SK-N-SH (cell line): ENCODE measurements around the gene CSN2. TPM values are rescaled to one million over a fixed set of nuclear protein-coding genes. Genes with fewer than 3 reads are reported as not detected.

Source experiments
- CTCF ChIA-PET: fragments of 300-600, 350-600 bp; formaldehyde crosslinking; extraction: SDS; loops from one replicate; lab custom pipeline; 2021; lab: Yijun Ruan, JAX
- POLR2A ChIA-PET: fragments of 350-600 bp; sonication (Branson Sonifier 250); formaldehyde crosslinking; extraction: SDS; loops from one replicate; lab custom pipeline; 2020; ENCODE audit warnings: antibody characterized with exemption, inconsistent platforms; lab: Yijun Ruan, JAX
- DNase-seq: peaks from one replicate; pipeline ENCODE4 v3.0.0; 2012
- H2AFZ ChIP-seq: fragments of 200-600 bp; sonication (generic); 2 replicates; pipeline ENCODE4 v1.8.1; 2016; ENCODE audit warnings: antibody characterized with exemption, mild to moderate bottlenecking, low read depth
- H3F3A ChIP-seq: fragments of 200-600 bp; sonication (generic); replicated peaks from 2 replicates; pipeline ENCODE3; 2016; ENCODE audit warnings: antibody characterized with exemption, mild to moderate bottlenecking; ENCODE audit not compliant: insufficient read depth
- H3K27ac ChIP-seq, 2 experiments: fragments of 200-500 bp in 1 of 2; fragments of 200-600 bp in 1 of 2; sonication (Bioruptor generic) in 1 of 2; sonication (generic), shearing (Covaris generic) in 1 of 2; 2 replicates each; pipeline versions ENCODE4 v1.5.1 to v1.6.1; 2014 to 2016; ENCODE audit warnings: low read depth in 2 of 2, inconsistent platforms in 1 of 2, low read length in 1 of 2, mild to moderate bottlenecking in 1 of 2, mixed read lengths in 1 of 2
- H3K27me3 ChIP-seq: fragments of 200-600 bp; sonication (generic), shearing (Covaris generic); 2 replicates; pipeline ENCODE4 v1.6.1; 2016; ENCODE audit warnings: mixed run types; ENCODE audit not compliant: insufficient read depth
- H3K36me3 ChIP-seq, 2 experiments: fragments of 200-500 bp in 1 of 2; fragments of 200-600 bp in 1 of 2; sonication (Bioruptor generic) in 1 of 2; sonication (generic) in 1 of 2; replicated peaks in 1 of 2; 2 replicates each; pipeline versions ENCODE3 to v1.5.1; 2014 to 2016; ENCODE audit warnings: low read length in 1 of 2, mild to moderate bottlenecking in 1 of 2; ENCODE audit not compliant: insufficient read depth in 2 of 2, control insufficient read depth in 1 of 2
- H3K4me1 ChIP-seq, 2 experiments: fragments of 200-500 bp in 1 of 2; fragments of 200-600 bp in 1 of 2; sonication (Bioruptor generic) in 1 of 2; sonication (generic), shearing (Covaris generic) in 1 of 2; 2 replicates each; pipeline versions ENCODE4 v1.5.1 to v1.6.1; 2014 to 2016; ENCODE audit warnings: low read depth in 1 of 2, low read length in 1 of 2, mixed run types in 1 of 2; ENCODE audit not compliant: insufficient read depth in 2 of 2, control insufficient read depth in 1 of 2
- H3K4me2 ChIP-seq: fragments of 200-600 bp; sonication (generic), shearing (Covaris generic); 2 replicates; pipeline ENCODE4 v1.6.1; 2017; ENCODE audit warnings: mixed run types
- H3K4me3 ChIP-seq, 2 experiments: fragments of 200-500 bp in 1 of 2; fragments of 200-600 bp in 1 of 2; sonication (Bioruptor generic) in 1 of 2; sonication (generic), shearing (Covaris generic) in 1 of 2; 2 replicates each; pipeline versions ENCODE4 v1.5.1 to v1.8.1; 2014 to 2016; ENCODE audit warnings: low read depth in 2 of 2, inconsistent platforms in 1 of 2, low read length in 1 of 2, mild to moderate bottlenecking in 1 of 2, mixed read lengths in 1 of 2, moderate library complexity in 1 of 2
- H3K79me2 ChIP-seq: fragments of 200-600 bp; sonication (generic); 2 replicates; pipeline ENCODE4 v1.8.1; 2017; ENCODE audit warnings: mild to moderate bottlenecking; ENCODE audit not compliant: insufficient read depth
- H3K9ac ChIP-seq: fragments of 200-600 bp; sonication (generic); 2 replicates; pipeline ENCODE4 v1.6.1; 2017; ENCODE audit warnings: mixed run types
- H3K9me2 ChIP-seq: fragments of 200-600 bp; sonication (generic); 2 replicates; pipeline ENCODE4 v1.6.1; 2017; ENCODE audit warnings: mixed run types
- H3K9me3 ChIP-seq: fragments of 200-600 bp; sonication (generic); 2 replicates; pipeline ENCODE4 v1.6.1; 2017; ENCODE audit warnings: mixed run types, mild to moderate bottlenecking, moderate library complexity
- H4K20me1 ChIP-seq: fragments of 200-600 bp; sonication (generic); 2 replicates; pipeline ENCODE4 v1.6.1; 2017; ENCODE audit warnings: mild to moderate bottlenecking, mixed run types; ENCODE audit not compliant: insufficient read depth
- EP300 ChIP-seq, 2 experiments: IDR thresholded peaks; 2 replicates each; pipeline versions ENCODE4 v1.4.0 to v1.6.1; 2012; ENCODE audit warnings: borderline replicate concordance in 1 of 2, low read depth in 1 of 2, low read length in 1 of 2
- EZH2phosphoT487 ChIP-seq: fragments of 200-600 bp; sonication (generic); IDR thresholded peaks from 2 replicates; pipeline ENCODE4 v1.6.1; 2017; ENCODE audit warnings: low read depth, mixed run types, mild to moderate bottlenecking, antibody characterized with exemption, moderate library complexity, borderline replicate concordance
- FOXM1 ChIP-seq: IDR thresholded peaks from 2 replicates; pipeline ENCODE4 v1.4.0; 2012; ENCODE audit warnings: low read depth, mild to moderate bottlenecking
- GABPA ChIP-seq: IDR thresholded peaks from 2 replicates; pipeline ENCODE4 v1.4.0; 2012; ENCODE audit warnings: low read depth, mild to moderate bottlenecking
- GATA2 ChIP-seq: sonication (generic); formaldehyde crosslinking; IDR thresholded peaks from 2 replicates; pipeline ENCODE4 v1.5.0; 2020; ENCODE audit warnings: mild to moderate bottlenecking, missing genetic modification reagents
- NFIC ChIP-seq: IDR thresholded peaks from 2 replicates; pipeline ENCODE4 v1.4.0; 2012; ENCODE audit warnings: borderline replicate concordance
- NRF1 ChIP-seq: IDR thresholded peaks from 2 replicates; pipeline ENCODE4 v1.6.1; 2012; ENCODE audit warnings: low read depth, mild to moderate bottlenecking, low read length
- POLR2AphosphoS5 ChIP-seq: IDR thresholded peaks from 2 replicates; pipeline ENCODE4 v1.6.1; 2012; ENCODE audit warnings: low read depth, low read length
- RCOR1 ChIP-seq: fragments of 150-350 bp; IDR thresholded peaks from 2 replicates; pipeline ENCODE4 v1.6.1; 2017; ENCODE audit warnings: antibody characterized with exemption, low read length
- RFX5 ChIP-seq: IDR thresholded peaks from 2 replicates; pipeline ENCODE4 v1.6.1; 2012; ENCODE audit warnings: mild to moderate bottlenecking, improper control_type of control experiment, low read length
- SIN3A ChIP-seq: IDR thresholded peaks from 2 replicates; pipeline ENCODE4 v1.6.1; 2012; ENCODE audit warnings: low read depth, mild to moderate bottlenecking, low read length, moderate library complexity, borderline replicate concordance
- TCF12 ChIP-seq: IDR thresholded peaks from 2 replicates; pipeline ENCODE4 v1.4.0; 2012
- WGBS: methylation state at CpG from one replicate; pipeline ENCODE4 v1.1.6; 2017; ENCODE audit warnings: low lambda C conversion rate; 5-methylcytosine and 5-hydroxymethylcytosine counted together
- polyA plus RNA-seq, 3 experiments: library from polyadenylated mRNA; depleted of rRNA; stranded (reverse); fragments of >200 nt; gene quantifications; 2 replicates each; pipeline ENCODE4 v1.2.3, GENCODE V29; 2012
- TF ChIP-seq, protein P1 (sequence below): fragments of 150-350 bp; IDR thresholded peaks from 2 replicates; pipeline ENCODE4 v1.6.1; 2016; ENCODE audit warnings: mild to moderate bottlenecking, low read depth, low read length
- TF ChIP-seq, protein P2 (sequence below): fragments of 200-600 bp; sonication (generic); IDR thresholded peaks from 2 replicates; pipeline ENCODE4 v1.6.1; 2017; ENCODE audit warnings: antibody characterized with exemption, mild to moderate bottlenecking, moderate library complexity
- TF ChIP-seq, protein P3 (sequence below): IDR thresholded peaks from 2 replicates; pipeline ENCODE4 v1.4.0; 2012; ENCODE audit warnings: low read depth, borderline replicate concordance
- TF ChIP-seq, protein P4 (sequence below): IDR thresholded peaks from 2 replicates; pipeline ENCODE4 v1.6.1; 2012; ENCODE audit warnings: mild to moderate bottlenecking, low read depth, low read length, moderate library complexity

The CSN2 gene
- polyA plus RNA-seq, 1 of the 3 experiments (the other 2 are of a cell fraction) = not detected

DNA sequence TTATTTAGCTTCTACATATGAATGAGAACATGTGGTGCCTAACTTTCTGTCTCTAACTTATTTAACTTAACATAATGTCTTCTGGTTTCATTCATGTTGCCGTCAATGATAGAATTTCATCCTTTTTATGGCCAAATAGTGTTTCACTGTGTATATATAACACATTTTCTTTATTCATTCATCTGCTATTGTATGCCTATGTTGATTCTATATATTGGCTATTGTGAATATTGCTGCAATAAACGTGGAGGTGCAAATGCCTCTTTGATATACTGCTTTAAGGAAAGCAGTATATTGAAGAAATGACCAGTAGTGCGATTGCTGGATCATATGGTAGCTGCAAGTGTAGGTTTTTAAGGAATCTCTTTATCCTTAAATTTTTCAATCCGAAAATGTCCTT is 44.7 kb downstream of the CSN2 start:
- no peak overlapping the region for H3K27ac ChIP-seq
- H3K4me2 ChIP-seq = no peak overlapping the region
- no peaks in the 10 kb centered on the region for H3K27me3 ChIP-seq
- WGBS = 10% methylated on average over 4 of the region's 4 CpGs
- POLR2A ChIA-PET = no interaction called here
- H3K36me3 ChIP-seq = no peaks in the 10 kb centered on the region
- H3K4me3 ChIP-seq = no peak overlapping the region
- H3K9ac ChIP-seq = no peak overlapping the region
- no peaks in the 10 kb centered on the region for H3K4me1 ChIP-seq
- no peaks in the 10 kb centered on the region for H3K9me2 ChIP-seq
- H3K9me3 ChIP-seq = no peaks in the 10 kb centered on the region
- H3K79me2 ChIP-seq = no peaks in the 10 kb centered on the region
- TF ChIP-seq EP300 (IDR thresholded peaks at IDR 0.05; ENCODE audit: borderline replicate concordance in 1 of 2, low read depth in 1 of 2, low read length in 1 of 2) (no peak), NRF1 (no peak), FOXM1 (no peak), GABPA (no peak), NFIC (no peak), RCOR1 (no peak), TCF12 (no peak), GATA2 (CRISPR knock-in tag) (no peak), POLR2AphosphoS5 (no peak), RFX5 (no peak), EZH2phosphoT487 (no peak), SIN3A (no peak)
- TF ChIP-seq, protein P1, sequence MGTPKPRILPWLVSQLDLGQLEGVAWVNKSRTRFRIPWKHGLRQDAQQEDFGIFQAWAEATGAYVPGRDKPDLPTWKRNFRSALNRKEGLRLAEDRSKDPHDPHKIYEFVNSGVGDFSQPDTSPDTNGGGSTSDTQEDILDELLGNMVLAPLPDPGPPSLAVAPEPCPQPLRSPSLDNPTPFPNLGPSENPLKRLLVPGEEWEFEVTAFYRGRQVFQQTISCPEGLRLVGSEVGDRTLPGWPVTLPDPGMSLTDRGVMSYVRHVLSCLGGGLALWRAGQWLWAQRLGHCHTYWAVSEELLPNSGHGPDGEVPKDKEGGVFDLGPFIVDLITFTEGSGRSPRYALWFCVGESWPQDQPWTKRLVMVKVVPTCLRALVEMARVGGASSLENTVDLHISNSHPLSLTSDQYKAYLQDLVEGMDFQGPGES = no peak
- TF ChIP-seq, protein P2, sequence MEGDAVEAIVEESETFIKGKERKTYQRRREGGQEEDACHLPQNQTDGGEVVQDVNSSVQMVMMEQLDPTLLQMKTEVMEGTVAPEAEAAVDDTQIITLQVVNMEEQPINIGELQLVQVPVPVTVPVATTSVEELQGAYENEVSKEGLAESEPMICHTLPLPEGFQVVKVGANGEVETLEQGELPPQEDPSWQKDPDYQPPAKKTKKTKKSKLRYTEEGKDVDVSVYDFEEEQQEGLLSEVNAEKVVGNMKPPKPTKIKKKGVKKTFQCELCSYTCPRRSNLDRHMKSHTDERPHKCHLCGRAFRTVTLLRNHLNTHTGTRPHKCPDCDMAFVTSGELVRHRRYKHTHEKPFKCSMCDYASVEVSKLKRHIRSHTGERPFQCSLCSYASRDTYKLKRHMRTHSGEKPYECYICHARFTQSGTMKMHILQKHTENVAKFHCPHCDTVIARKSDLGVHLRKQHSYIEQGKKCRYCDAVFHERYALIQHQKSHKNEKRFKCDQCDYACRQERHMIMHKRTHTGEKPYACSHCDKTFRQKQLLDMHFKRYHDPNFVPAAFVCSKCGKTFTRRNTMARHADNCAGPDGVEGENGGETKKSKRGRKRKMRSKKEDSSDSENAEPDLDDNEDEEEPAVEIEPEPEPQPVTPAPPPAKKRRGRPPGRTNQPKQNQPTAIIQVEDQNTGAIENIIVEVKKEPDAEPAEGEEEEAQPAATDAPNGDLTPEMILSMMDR = no peak
- TF ChIP-seq, protein P3, sequence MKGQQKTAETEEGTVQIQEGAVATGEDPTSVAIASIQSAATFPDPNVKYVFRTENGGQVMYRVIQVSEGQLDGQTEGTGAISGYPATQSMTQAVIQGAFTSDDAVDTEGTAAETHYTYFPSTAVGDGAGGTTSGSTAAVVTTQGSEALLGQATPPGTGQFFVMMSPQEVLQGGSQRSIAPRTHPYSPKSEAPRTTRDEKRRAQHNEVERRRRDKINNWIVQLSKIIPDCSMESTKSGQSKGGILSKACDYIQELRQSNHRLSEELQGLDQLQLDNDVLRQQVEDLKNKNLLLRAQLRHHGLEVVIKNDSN = no peak
- TF ChIP-seq, protein P4, sequence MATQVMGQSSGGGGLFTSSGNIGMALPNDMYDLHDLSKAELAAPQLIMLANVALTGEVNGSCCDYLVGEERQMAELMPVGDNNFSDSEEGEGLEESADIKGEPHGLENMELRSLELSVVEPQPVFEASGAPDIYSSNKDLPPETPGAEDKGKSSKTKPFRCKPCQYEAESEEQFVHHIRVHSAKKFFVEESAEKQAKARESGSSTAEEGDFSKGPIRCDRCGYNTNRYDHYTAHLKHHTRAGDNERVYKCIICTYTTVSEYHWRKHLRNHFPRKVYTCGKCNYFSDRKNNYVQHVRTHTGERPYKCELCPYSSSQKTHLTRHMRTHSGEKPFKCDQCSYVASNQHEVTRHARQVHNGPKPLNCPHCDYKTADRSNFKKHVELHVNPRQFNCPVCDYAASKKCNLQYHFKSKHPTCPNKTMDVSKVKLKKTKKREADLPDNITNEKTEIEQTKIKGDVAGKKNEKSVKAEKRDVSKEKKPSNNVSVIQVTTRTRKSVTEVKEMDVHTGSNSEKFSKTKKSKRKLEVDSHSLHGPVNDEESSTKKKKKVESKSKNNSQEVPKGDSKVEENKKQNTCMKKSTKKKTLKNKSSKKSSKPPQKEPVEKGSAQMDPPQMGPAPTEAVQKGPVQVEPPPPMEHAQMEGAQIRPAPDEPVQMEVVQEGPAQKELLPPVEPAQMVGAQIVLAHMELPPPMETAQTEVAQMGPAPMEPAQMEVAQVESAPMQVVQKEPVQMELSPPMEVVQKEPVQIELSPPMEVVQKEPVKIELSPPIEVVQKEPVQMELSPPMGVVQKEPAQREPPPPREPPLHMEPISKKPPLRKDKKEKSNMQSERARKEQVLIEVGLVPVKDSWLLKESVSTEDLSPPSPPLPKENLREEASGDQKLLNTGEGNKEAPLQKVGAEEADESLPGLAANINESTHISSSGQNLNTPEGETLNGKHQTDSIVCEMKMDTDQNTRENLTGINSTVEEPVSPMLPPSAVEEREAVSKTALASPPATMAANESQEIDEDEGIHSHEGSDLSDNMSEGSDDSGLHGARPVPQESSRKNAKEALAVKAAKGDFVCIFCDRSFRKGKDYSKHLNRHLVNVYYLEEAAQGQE = no peak
- no peak for DNase-seq
- H2AFZ ChIP-seq = no peak overlapping the region
- no peaks in the 10 kb centered on the region for H4K20me1 ChIP-seq
- CTCF ChIA-PET = no interaction called here
- H3F3A ChIP-seq = no peaks in the 10 kb centered on the region
